GM10266 (cell line): ENCODE data around the gene ARRB1.
"Not testable (repeated sequence)": the region's sequence is repeated elsewhere in the genome, so short reads cannot be mapped to it uniquely, and the experiment has no call there.

Source experiments
- DNase-seq: peaks from one replicate; pipeline ENCODE4 v3.0.0; 2012; ENCODE audit errors: extremely low spot score
- TF ChIP-seq, protein P1 (sequence below): IDR thresholded peaks from 2 replicates; pipeline ENCODE4 v1.5.1; 2012; ENCODE audit warnings: mild to moderate bottlenecking, low read depth; ENCODE audit not compliant: control insufficient read depth, insufficient read depth; ENCODE audit errors: missing control alignments

The ARRB1 gene

GRCh38 chr11:75371949-75372876 is 20.8 kb upstream of the ARRB1 start:
- DNase-seq, result no peak
- TF ChIP-seq, protein P1, sequence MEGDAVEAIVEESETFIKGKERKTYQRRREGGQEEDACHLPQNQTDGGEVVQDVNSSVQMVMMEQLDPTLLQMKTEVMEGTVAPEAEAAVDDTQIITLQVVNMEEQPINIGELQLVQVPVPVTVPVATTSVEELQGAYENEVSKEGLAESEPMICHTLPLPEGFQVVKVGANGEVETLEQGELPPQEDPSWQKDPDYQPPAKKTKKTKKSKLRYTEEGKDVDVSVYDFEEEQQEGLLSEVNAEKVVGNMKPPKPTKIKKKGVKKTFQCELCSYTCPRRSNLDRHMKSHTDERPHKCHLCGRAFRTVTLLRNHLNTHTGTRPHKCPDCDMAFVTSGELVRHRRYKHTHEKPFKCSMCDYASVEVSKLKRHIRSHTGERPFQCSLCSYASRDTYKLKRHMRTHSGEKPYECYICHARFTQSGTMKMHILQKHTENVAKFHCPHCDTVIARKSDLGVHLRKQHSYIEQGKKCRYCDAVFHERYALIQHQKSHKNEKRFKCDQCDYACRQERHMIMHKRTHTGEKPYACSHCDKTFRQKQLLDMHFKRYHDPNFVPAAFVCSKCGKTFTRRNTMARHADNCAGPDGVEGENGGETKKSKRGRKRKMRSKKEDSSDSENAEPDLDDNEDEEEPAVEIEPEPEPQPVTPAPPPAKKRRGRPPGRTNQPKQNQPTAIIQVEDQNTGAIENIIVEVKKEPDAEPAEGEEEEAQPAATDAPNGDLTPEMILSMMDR, result no peak

DNA sequence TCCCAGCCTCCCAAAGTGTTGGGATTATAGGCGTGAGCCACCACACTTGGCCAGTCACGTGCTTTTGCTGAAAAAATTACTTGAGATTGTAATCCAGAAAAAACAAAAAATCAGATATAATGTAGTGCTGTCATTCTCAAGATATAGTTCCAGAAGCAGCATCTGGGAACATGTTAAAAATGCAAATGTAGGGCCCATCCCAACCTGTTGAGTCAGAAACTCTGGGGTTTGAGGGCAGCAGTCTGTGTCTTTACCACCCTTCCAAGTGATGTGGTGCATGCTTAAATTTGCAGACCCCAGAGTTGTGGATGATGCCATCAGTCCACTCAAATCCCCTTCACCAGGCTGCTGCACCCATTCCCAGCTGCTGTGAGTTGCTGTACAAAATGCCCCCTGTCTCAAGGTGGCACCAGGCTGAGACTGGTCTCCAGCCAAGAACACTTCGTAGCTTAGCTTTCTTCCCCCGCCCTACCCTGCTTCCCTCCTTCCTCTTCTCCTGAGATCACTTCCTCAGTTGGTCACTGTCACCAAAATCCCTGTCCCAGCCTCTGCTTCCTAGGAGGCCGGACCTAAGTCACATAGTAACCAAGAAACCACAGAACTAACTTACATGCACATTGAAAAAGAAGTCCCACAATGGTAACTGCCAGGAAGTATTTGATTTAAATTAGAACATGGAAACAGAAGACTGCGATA is 18.2 kb upstream of the ARRB1 start:
- TF ChIP-seq, protein P1, result no peak
- DNase-seq, result no peak

DNA sequence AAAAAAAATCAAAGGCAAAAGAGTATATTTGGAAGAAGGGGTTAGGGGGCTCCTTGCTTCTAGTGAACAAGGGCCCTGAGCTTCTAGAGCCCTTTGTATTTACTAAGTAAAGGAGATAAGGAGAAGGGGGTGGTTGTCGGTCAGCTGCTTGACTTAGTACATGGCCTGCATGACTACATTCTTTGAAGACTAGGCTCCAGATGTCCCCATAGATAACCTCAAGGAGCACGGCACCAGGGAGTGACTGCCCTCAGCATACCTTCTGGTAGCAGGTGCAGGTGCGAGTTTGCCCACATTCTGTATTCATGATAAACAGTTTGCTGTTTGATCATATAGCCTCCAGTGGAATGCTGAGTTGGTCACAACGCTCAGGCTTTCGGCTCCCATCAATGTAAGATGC is 15.4 kb upstream of the ARRB1 start:
- DNase-seq, result not testable (repeated sequence)

DNA sequence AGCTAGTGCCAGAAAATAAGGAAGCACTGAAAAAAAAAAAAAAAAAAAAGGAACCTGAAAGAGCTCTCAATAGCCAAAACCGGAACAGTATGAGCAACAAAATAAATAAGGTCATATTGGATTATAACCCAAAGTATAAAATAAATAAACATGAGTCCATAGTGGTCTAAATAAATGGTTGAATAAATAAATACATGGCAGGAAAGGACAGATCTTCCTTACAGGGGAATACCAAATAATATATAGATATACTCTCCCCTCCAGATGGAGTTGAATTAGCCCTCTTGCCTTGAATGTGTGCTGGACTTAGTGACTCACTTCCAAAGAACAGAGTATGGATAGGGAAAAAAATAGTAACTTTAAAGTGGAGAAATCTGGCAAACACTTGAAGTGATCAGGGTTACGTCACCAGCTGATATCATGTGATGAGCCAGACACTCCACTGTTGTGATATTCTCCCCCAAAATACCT is 14.3 kb upstream of the ARRB1 start:
- TF ChIP-seq, protein P1, result no peak
- no peak for DNase-seq

DNA sequence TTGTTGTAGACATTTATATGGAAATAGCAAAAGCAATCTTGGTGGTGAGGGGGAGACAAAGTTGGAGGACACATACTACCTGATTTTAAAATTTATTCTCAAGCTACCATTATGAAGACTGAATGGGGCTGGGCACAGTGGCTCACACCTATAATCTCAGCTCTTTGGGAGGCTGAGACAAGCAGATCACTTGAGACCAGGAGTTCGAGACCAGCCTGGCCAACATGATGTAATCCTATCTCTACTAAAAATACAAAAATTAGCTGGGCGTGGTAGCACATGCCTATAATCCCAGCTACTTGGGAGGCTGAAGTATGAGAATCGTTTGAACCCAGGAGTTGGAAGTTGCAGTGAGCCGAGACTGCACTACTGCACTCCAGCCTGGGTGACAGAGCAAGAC is 10.8 kb upstream of the ARRB1 start:
- not testable (repeated sequence) for DNase-seq

- TF ChIP-seq, protein P1, result no peak
Observed at GRCh38 chr11:75356613-75357012, 5.2 kb upstream of the ARRB1 start.

GRCh38 chr11:75355051-75355450 is 3.6 kb upstream of the ARRB1 start:
- TF ChIP-seq, protein P1, result no peak
- DNase-seq, result no peak

More at GRCh38 chr11:75356613-75357012, 5.2 kb upstream of the ARRB1 start:
- DNase-seq, result no peak

DNA sequence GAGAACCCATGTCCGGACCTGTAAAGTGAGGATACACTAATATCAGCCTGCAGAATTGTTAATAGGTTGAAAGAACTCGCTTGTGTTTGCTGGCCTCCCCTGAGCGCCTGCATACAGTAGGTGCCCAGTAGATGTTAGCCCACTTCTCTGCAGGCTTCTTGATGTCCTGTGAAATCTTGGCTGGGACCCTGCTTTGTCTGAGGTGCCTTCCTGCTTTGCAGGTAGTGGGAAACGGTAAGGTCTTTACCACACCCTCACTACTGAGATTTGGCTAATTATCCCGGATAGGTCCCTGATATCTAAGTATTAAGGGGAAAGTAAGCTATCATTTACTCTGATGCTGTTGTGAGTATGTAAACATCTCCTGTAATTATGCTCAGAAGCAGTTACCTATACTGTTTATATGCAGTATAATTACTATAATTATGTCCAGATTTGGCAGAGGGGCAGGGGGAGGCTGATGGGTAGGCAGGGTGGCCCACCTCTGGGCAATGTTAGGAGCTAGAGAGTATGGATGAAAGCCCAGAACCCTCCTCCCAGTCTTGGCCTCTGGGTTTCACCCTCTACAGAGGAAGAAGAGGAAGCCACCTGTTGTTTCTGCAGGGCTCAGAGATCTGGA is 1.2 kb upstream of the ARRB1 start:
- DNase-seq, result no peak
- TF ChIP-seq, protein P1, result no peak
